ENCODE results near the gene GRAMD1B. TPM values are rescaled to one million over a fixed set of nuclear protein-coding genes. Genes with fewer than 3 reads are reported as not detected.

GRAMD1B gene
- total and polyA plus RNA-seq, 2 experiments from 2014 or later, result 15.5 to 81.5 TPM

DNA sequence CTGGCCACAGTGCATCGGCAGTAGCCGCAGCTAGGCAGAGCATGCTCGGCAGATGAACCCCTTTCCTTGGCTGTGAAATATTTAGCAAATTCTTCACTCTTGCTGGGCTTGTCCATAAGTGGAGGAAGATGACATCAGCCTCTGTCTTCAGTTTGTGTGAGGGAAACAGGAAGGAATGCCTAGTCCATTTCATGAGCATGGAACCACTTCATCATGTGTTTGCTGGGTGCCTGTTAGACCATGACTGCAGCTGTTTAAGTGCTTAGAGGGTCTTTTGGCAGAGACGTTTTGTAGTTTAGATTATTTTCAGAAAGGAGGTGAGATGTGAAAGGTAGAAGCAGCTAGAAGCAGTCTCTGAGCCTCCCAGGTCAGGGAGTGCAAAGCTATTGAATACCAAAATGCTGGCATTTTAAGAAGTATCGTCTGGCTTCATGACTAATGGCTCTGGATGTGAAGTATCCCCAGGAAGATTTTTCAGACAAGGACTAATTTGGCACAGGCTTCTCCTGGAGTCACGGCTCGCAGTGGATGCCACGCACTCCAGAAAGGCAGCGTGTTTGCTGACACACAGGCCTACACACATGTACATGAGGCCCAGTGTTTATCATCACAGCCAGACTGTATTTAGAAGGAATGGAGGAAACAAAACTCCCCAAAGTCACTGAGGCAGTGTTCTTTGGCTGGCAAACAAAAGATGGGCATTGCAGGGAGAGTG is 43.1 kb upstream of the GRAMD1B start:
- H3K4me1 ChIP-seq (ENCODE audit: low read depth), result peaks cover 13% of the 10 kb centered on the region
- TF ChIP-seq, protein P1, sequence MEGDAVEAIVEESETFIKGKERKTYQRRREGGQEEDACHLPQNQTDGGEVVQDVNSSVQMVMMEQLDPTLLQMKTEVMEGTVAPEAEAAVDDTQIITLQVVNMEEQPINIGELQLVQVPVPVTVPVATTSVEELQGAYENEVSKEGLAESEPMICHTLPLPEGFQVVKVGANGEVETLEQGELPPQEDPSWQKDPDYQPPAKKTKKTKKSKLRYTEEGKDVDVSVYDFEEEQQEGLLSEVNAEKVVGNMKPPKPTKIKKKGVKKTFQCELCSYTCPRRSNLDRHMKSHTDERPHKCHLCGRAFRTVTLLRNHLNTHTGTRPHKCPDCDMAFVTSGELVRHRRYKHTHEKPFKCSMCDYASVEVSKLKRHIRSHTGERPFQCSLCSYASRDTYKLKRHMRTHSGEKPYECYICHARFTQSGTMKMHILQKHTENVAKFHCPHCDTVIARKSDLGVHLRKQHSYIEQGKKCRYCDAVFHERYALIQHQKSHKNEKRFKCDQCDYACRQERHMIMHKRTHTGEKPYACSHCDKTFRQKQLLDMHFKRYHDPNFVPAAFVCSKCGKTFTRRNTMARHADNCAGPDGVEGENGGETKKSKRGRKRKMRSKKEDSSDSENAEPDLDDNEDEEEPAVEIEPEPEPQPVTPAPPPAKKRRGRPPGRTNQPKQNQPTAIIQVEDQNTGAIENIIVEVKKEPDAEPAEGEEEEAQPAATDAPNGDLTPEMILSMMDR (IDR thresholded peaks at IDR 0.05; ENCODE audit: low read depth, low read length), result no peak
- H3K27me3 ChIP-seq, result no peaks in the 10 kb centered on the region
- H3K27ac ChIP-seq, result peak overlapping the region; percentile 76
- no peaks in the 10 kb centered on the region for H3K9me3 ChIP-seq (ENCODE audit: low read depth)
- H3K36me3 ChIP-seq, result no peaks in the 10 kb centered on the region
- H3K4me3 ChIP-seq, result no peak overlapping the region
- peak in 1 of 2 donors; percentile 36 for DNase-seq (ENCODE audit: low read depth in 1 of 2, low spot score in 1 of 2)

DNA sequence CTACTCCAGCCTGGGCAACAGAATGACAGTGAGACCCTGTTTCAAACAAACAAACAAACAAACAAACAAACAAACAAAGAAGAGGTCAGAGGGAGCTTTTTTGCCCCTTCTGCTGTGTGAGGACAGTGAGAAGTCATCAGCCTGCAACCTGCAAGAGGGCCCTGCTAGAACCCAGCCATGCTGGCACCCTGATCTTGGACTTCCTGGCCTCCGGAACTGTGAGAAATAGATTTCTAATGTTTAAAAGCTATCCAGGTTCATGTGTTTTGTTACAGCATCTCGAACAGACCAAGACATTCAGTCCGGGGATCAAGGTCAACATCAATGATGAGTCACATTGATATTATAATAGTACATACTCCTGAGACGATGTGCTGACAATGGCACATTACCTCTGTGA is 41.4 kb upstream of the GRAMD1B start:
- Histone ChIP-seq H3K36me3 (no peaks in the 10 kb centered on the region), H3K27me3 (no peaks in the 10 kb centered on the region), H3K9me3 (ENCODE audit: low read depth) (no peaks in the 10 kb centered on the region), H3K27ac (no peak overlapping the region), H3K4me3 (no peak overlapping the region), H3K4me1 (ENCODE audit: low read depth) (peaks cover 23% of the 10 kb centered on the region)
- no peak for DNase-seq (ENCODE audit: low read depth in 1 of 2, low spot score in 1 of 2)
- TF ChIP-seq, protein P1 (IDR thresholded peaks at IDR 0.05; ENCODE audit: low read depth, low read length), result no peak

DNA sequence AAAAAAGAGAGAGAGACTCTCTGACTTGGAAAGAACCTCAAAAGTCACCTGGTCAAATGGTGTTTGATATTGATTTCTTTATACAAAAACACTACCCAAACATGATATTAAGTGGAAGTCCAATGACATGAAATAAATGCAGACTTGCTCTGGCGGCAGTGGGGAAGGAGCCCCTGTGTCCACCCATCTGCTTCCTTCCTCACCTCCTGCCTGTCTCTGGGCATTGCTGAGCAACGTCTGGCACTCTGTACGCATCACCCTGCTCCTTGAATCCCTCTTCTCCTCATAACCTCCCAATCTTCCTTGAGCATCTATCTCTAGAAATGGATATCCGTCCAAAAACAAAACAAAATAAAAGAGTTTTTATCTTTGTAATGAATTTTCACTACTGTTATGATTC is 39.9 kb upstream of the GRAMD1B start:
- H3K4me3 ChIP-seq, result no peak overlapping the region
- H3K27ac ChIP-seq, result no peak overlapping the region
- H3K36me3 ChIP-seq, result no peaks in the 10 kb centered on the region
- H3K9me3 ChIP-seq (ENCODE audit: low read depth), result no peaks in the 10 kb centered on the region
- H3K4me1 ChIP-seq (ENCODE audit: low read depth), result peaks cover 23% of the 10 kb centered on the region
- DNase-seq (ENCODE audit: low read depth in 1 of 2, low spot score in 1 of 2), result no peak
- TF ChIP-seq, protein P1 (IDR thresholded peaks at IDR 0.05; ENCODE audit: low read depth, low read length), result no peak
- no peaks in the 10 kb centered on the region for H3K27me3 ChIP-seq

DNA sequence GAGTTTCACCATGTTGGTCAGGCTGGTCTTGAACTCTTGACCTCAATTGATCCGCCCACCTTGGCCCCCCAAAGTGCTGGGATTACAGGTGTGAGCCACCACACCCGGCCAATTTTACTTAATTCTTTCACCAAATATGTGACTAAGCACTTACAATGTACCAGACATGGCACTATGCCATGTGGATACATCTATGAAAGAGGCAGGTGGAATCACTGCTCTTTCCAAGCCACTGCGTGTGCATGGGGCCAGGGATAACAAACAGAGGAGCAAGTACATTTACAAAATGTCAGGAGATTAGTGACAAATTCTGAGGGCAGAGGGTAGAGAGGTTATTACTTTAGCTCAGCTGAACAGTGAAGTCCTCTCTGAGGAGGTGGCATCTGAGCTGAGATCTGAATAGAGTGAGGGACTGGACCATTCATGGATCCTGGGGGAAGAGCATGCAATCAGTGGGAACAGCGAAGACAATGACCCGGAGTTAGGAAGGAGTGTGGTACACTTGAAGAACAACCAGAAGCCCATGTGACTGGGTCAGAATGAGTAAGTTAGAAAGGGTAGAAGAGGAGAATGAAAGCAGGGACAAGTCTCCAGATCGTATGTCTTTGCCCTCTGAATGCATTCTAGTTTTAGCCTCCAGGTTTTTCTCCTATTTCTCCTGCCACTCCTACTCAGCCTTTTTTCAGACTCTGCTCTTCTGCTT is 38.3 kb upstream of the GRAMD1B start:
- TF ChIP-seq, protein P1 (IDR thresholded peaks at IDR 0.05; ENCODE audit: low read depth, low read length), result no peak
- Histone ChIP-seq H3K27ac (no peak overlapping the region), H3K4me1 (ENCODE audit: low read depth) (peaks cover 21% of the 10 kb centered on the region), H3K27me3 (no peaks in the 10 kb centered on the region), H3K9me3 (ENCODE audit: low read depth) (no peaks in the 10 kb centered on the region), H3K4me3 (no peak overlapping the region), H3K36me3 (no peaks in the 10 kb centered on the region)
- no peak for DNase-seq (ENCODE audit: low read depth in 1 of 2, low spot score in 1 of 2)

DNA sequence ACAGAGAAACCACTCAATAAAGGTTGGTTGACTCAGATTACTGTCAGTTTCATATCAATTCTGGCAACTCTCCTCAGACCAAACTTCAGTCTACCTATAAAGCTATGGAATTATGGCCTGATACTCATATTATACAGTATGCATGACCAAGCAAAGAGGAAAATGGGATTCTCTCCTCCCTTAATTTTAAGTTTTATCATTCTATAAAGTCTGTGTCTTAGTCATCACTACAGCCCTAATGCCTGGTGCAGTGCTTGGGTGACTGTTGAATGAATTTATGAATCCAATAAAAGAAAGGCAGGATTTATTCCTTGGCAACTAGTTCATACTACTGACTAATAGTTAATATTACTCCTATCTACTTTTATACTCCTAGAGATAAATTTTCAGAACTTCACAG is 37.6 kb upstream of the GRAMD1B start:
- peaks cover 15% of the 10 kb centered on the region for H3K4me1 ChIP-seq (ENCODE audit: low read depth)
- H3K36me3 ChIP-seq, result no peaks in the 10 kb centered on the region
- no peak overlapping the region for H3K27ac ChIP-seq
- no peak overlapping the region for H3K4me3 ChIP-seq
- no peaks in the 10 kb centered on the region for H3K27me3 ChIP-seq
- TF ChIP-seq, protein P1 (IDR thresholded peaks at IDR 0.05; ENCODE audit: low read depth, low read length), result no peak
- no peak for DNase-seq (ENCODE audit: low read depth in 1 of 2, low spot score in 1 of 2)
- no peaks in the 10 kb centered on the region for H3K9me3 ChIP-seq (ENCODE audit: low read depth)

Data from cardiac muscle cell (in vitro differentiated cells and primary cell).